GM20000 (cell line): ENCODE measurements around the gene ZNF552.
"Not testable (repeated sequence)": the region's sequence is repeated elsewhere in the genome, so short reads cannot be mapped to it uniquely, and the experiment has no call there.

Source experiments
- DNase-seq: peaks from one replicate; pipeline ENCODE4 v3.0.0; 2012; ENCODE audit warnings: low spot score
- TF ChIP-seq, protein P1 (sequence below): IDR thresholded peaks from 2 replicates; pipeline ENCODE4 v1.5.1; 2012; ENCODE audit warnings: mild to moderate bottlenecking, control low read depth; ENCODE audit errors: extremely low read depth, missing control alignments

The ZNF552 gene

DNA sequence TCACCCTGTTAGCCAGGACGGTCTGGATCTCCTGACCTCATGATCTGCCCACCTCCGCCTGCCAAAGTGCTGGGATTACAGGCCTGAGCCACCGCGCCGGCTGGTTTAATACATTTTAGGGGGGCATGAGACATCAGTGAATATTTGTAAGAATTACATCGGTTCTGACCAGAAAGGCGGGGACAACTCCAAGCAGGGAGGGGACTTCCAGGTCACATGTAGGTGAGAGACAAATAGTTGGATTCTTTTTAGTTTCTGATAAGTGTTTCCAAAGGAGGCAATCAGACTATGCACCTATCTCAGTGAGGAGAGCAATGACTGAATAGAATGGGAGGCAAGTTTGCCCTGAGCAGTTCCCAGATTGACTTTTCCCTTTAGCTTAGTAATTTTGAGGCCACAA lies 3.7 kb upstream of the ZNF552 start:
- no peak for DNase-seq
- TF ChIP-seq, protein P1, sequence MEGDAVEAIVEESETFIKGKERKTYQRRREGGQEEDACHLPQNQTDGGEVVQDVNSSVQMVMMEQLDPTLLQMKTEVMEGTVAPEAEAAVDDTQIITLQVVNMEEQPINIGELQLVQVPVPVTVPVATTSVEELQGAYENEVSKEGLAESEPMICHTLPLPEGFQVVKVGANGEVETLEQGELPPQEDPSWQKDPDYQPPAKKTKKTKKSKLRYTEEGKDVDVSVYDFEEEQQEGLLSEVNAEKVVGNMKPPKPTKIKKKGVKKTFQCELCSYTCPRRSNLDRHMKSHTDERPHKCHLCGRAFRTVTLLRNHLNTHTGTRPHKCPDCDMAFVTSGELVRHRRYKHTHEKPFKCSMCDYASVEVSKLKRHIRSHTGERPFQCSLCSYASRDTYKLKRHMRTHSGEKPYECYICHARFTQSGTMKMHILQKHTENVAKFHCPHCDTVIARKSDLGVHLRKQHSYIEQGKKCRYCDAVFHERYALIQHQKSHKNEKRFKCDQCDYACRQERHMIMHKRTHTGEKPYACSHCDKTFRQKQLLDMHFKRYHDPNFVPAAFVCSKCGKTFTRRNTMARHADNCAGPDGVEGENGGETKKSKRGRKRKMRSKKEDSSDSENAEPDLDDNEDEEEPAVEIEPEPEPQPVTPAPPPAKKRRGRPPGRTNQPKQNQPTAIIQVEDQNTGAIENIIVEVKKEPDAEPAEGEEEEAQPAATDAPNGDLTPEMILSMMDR = no peak

- no peak for DNase-seq
- TF ChIP-seq, protein P1 = no peak
Measured at GRCh38 chr19:57817976-57818375, 3.3 kb upstream of the ZNF552 start.

DNA sequence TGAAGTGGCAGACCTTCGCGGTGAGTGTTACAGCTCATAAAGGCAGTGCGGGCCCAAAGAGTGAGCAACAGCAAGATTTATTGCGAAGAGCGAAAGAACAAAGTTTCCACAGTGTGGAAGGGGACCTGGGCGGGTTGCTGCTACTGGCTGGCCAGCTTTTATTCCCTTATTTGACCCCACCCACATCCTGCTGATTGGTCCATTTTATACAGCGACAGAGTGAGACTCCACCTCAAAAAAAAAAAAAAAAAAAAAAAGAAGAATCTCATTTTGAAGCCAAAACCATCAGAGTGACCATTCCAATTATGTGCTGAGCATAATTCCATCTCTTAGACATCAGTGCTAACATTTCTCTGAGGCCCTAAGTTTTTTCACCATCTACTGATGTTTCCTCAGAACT lies 1.9 kb upstream of the ZNF552 start:
- TF ChIP-seq, protein P1 = no peak
- no peak for DNase-seq

GRCh38 chr19:57815247-57816075 lies 748 bp upstream of the ZNF552 start:
- no peak for DNase-seq
- TF ChIP-seq, protein P1 = no peak

DNA sequence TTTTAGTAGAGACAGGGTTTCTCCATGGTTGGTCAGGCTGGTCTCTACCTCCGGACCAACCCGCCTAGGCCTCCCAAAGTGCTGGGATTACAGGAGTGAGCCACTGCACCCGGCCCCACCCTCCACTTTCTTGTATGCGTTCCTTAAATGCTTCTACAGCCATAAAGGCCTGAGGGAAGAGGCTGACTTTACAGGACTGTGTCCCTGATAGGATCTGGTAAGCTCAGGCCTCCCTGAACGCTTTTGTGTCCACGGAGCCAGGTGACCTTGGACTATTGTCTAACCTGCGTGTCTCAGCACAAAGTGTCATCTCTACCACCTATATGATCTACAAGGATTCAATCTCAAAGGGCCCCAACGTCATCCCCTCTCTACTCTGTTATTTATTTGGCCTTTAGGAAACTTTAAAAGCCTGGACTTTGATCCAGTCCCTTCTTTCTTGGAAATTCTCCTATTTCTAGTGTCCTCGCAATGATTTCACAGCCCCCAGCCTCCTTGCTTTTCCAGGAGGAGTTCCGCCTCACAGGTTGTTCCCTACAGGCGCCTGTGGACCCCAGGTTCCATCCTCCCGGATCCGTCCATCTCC lies 701 bp downstream of the ZNF552 start:
- no peak for DNase-seq
- TF ChIP-seq, protein P1 = no peak

GRCh38 chr19:57812975-57813820 lies 1.5 kb downstream of the ZNF552 start:
- DNase-seq = not testable (repeated sequence)

- DNase-seq = no peak
- TF ChIP-seq, protein P1 = no peak
Measured at GRCh38 chr19:57812226-57812625, 2.5 kb downstream of the ZNF552 start.

- not testable (repeated sequence) for DNase-seq
Measured at GRCh38 chr19:57810410-57811295, 4.1 kb downstream of the ZNF552 start.
